GDM1 (cell line): ENCODE measurements around the gene SLC7A6.

Source experiments
- DNase-seq: peaks from one replicate; lab custom pipeline; 2025; lab: John Stamatoyannopoulos, UW

The SLC7A6 gene

DNA sequence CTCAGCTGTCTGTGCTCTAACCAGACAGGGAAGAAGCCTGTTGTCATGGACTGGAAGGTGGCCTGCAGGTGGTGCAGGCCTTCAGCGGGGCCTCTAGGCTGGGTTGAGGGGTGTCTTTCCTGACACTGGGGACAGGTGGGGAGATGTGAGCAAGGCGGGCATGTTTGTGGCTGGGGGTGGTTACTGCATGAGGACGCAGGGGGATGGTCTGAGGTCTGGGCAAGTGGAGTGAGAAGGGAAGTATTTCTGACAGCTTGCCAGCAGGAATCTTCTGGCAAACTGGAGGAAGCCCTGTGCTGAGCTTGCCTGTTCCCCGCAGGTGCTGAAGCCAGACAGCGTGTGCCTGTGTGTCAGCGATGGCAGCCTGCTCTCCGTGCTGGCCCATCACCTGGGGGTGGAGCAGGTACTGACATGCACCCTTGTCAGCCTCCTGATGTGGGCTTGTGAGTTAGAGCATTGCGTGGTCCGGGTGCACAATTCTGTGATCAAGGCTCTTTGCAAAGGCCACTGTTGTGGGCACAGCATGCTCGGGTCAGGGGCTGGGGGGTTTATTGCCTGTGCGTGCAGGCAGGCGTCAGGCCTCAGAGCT lies 82.7 kb downstream of the SLC7A6 start:
- no peak for DNase-seq

DNA sequence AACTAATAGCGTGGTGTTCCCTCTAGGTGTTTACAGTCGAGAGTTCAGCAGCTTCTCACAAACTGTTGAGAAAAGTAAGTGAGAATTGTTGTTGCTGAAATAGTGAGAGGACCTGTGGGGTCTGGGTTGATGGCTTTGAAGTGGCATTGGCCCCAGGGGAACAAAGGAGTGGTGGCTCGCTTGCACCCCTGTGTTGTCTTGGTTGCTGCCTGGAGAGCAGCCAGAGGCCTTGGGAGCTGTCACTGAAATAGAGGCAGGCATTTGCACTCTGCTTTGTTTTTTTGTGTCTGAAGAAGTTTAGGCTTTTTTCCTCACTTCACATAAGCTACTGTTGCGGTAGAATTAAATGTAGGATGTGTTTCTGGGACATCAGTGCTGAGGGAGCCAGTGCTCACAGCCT lies 83.3 kb downstream of the SLC7A6 start:
- DNase-seq = no peak

DNA sequence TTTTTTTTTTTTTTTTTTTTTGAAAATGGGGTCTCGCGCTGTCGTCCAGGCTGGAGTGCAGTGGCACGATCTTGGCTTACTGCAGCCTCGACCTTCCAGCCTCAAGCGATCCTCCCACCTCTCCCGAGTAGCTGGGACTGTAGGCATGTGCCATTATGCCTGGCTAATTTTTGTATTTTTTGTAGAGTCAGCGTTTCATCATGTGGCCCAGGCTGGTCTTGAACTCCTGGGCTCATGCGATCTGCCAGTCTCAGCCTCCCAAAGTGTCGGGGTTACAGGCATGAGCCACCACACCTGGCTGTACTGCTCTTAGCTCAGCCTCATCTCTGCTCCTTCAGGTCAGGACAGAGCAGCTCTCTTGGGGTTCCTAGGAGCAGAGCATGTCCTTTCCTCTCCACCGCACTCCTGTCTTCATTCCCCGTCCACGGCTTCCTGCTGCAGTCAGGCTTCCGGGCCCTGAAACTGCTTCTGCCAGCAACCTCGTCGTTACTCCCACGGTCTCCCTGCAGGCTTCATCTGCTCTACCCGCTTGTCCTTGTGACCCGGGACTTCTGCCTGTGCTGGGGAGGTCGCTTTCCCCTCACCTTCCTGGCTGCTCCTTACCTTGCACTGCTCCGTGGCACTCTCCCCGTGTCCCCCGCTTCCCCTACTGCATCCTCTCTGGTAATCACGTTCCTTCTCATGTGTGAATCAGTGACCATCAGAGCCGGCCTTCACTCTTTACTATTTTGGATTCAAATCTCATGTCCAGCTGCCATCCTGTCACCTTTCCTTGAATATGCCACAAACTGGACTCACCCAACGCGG lies 84.5 kb downstream of the SLC7A6 start:
- no peak for DNase-seq

DNA sequence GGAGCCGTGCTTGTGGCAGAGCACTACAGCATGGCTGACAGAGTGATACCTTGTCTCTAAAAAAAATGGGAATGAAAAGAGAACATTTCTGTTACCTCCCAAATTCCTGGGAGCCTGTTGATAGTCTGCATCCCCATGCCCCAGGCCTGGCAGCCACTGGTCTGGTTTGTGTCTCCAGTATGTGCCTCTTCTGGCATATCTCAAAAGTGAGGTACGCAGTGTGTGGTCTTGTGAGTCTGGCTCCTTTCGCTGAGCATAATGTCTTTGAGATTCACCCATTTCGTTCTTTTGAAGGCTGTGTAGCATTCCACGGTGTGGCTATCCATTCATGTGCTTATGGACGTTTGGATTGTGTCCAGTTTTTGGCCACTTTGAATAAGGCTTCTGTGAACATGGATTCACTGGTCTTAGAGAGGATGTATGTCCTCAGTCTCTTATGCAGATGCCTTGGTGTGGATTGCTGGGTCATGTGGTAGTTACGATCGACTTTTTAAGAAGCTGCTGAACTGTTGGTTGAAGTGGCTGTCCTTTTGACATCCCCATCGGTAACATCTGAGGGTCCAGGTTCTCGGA lies 85.6 kb downstream of the SLC7A6 start:
- no peak for DNase-seq

DNA sequence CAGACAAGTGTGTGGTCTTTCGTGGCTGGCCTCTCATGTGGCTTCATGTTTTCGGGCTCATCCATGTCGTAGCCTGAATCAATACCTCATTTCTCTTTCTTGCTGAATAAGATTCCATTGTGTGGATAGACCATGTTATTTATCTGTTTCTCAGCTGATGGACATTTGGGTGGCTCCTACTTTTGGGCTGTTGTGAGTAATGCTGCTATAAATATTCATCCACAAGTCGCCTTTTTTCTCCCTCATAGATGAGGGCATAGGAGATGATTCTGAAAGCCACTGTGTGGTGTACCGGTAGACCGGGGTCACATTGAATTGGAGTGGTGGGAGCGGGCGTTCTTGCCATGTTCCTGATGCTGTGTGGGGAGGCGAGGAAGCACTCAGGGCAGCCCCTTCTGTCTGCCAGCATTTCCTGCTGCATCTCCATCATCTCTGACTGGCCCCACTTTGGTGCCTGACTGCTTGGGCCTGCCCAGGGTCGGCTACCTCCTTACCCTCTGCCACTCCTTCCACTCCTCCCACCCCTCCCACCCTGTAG lies 86.6 kb downstream of the SLC7A6 start:
- DNase-seq = no peak
